Mucosa of descending colon (tissue), 3 donors: ENCODE measurements around the gene WFDC6. TPM values are rescaled to one million over a fixed set of nuclear protein-coding genes. Genes with fewer than 3 reads are reported as not detected.

Source experiments
- ATAC-seq: fragments of 200-7000 bp; cut with Tn5 transposase; one replicate; pipeline ENCODE4 v1.9.1; 2020; ENCODE audit warnings: mild to moderate bottlenecking, moderate library complexity
- DNase-seq, 3 donors: peaks; one replicate each; pipeline ENCODE4 v3.0.0-alpha.2; 2020
- H3K36me3 ChIP-seq: fragments of 200-600 bp; one replicate; pipeline ENCODE4 v1.8.0; 2021; ENCODE audit warnings: low read depth, mild to moderate bottlenecking
- H3K4me1 ChIP-seq: fragments of 200-600 bp; one replicate; pipeline ENCODE4 v1.8.0; 2021; ENCODE audit warnings: low read depth, mild to moderate bottlenecking
- H3K4me3 ChIP-seq: fragments of 200-600 bp; one replicate; pipeline ENCODE4 v1.8.0; 2021; ENCODE audit warnings: mild to moderate bottlenecking
- H3K9me3 ChIP-seq: fragments of 200-600 bp; one replicate; pipeline ENCODE4 v1.8.0; 2021; ENCODE audit warnings: mild to moderate bottlenecking
- intact Hi-C, 2 donors: fragments of 100-400 bp; cut with DNase I in 1 of 2; cut with micrococcal nuclease in 1 of 2; formaldehyde crosslinking; loops; one replicate each; pipeline versions ENCODE4 v1.11.0 to v1.11.1; 2022; cut with DNase I, micrococcal nuclease
- total RNA-seq, 3 donors: library from RNA; stranded (reverse); fragmentation: NEBNext Ultra II Directional in 2 of 3; extraction: Animal tissue kit (Norgen Biotek cat#: 25700) in 2 of 3; gene quantifications; one replicate each; pipeline versions ENCODE4 v1.2.1 to v1.2.4, GENCODE V29; 2021 to 2023
- TF ChIP-seq, protein P1 (sequence below): fragments of 200-600 bp; IDR thresholded peaks from one replicate; pipeline ENCODE4 v1.8.0; 2022; ENCODE audit warnings: antibody characterized with exemption, mild to moderate bottlenecking
- donor health status: DM: no; HTN: no; CAD: no; lungs with moderate emphysema.
- donor health status: DM: no; HTN: no; CAD: no.
- donor health status: DM: no; HTN: yes; CAD: no.

WFDC6 gene
- total RNA-seq, 3 donors from 2014 or later = not detected

DNA sequence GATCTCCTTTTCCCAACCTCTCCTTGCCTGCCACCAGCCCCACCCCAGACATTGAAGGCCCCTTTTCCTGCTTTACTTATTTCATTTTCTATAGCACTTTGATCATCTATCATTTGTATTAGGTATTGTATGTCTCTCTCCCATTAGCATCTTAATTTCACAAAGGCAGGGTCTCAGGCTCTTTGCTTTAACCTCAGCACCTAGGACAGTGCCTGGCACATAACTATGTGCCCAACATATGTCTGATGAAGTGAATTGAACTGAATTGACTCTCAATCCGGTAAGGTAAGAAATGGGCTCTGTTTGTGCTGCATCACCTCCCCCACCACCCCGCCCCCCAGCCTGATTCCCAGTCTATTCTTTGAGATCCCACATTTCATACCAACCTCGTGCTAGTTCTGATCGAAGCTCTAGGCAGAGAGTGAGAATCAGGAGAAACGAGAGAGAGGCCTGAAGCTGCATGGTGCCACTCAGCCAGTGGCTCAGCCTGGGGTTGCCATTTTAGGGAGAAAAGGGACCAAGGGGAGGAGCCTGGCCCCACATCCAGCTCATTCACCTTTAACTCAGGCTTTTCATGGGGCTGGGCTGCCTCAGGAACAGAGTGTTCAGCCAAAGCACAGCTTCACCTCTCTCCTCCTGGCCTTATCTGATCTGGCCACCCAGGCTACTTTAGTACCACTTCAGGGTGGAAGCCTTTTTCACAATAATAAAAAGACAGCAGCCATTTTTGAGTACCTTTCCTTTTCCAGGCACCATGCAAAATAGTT, 24.0 kb downstream of the WFDC6 start, which contains the start of gene SPINT3:
TSS of gene SPINT3 (minus strand) at position 476 of the 767 bp plus-strand sequence. CDS start at position 462, 14 bp downstream.
- no peak for ATAC-seq
- H3K36me3 ChIP-seq = no peaks in the 10 kb centered on the region
- intact Hi-C loops = no loop called here

DNA sequence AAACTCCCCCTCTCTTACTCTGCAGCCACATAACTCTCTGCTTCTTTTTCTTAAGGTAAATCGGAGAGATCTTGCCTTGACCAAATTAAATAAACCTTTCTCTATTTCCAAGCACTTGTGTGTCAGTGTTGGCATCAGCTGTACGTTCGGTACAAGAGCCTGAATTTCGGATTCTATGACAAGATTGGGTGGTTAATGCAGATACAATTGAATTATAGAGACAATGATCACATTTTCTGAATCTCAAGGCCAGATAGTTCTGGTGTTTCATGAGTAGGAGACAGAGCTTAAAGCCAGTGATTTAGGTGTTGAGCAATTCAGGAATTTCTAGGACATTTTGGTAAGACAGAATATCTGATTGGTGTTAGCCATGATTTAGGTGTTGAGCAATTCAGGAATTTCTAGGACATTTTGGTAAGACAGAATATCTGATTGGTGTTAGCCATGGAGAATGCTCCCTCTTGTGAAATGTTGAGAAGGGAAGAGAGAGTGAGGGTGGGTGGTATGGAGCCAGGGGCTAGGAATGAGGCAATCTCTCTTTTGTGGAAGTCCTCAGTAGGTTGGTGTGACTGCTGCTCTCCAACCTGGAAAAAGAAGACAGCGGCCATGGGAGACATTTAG, 28.9 kb downstream of the WFDC6 start:
- no peak overlapping the region for H3K4me3 ChIP-seq
- DNase-seq (no peak), ATAC-seq (no peak)
- no peaks in the 10 kb centered on the region for H3K9me3 ChIP-seq
- H3K4me1 ChIP-seq = no peaks in the 10 kb centered on the region
- TF ChIP-seq, protein P1, sequence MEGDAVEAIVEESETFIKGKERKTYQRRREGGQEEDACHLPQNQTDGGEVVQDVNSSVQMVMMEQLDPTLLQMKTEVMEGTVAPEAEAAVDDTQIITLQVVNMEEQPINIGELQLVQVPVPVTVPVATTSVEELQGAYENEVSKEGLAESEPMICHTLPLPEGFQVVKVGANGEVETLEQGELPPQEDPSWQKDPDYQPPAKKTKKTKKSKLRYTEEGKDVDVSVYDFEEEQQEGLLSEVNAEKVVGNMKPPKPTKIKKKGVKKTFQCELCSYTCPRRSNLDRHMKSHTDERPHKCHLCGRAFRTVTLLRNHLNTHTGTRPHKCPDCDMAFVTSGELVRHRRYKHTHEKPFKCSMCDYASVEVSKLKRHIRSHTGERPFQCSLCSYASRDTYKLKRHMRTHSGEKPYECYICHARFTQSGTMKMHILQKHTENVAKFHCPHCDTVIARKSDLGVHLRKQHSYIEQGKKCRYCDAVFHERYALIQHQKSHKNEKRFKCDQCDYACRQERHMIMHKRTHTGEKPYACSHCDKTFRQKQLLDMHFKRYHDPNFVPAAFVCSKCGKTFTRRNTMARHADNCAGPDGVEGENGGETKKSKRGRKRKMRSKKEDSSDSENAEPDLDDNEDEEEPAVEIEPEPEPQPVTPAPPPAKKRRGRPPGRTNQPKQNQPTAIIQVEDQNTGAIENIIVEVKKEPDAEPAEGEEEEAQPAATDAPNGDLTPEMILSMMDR = no peak
- H3K36me3 ChIP-seq = no peaks in the 10 kb centered on the region
- intact Hi-C loops = no loop called here

More for the DNA sequence above, 24.0 kb downstream of the WFDC6 start, which contains the start of gene SPINT3:
- H3K4me1 ChIP-seq = no peaks in the 10 kb centered on the region
- H3K9me3 ChIP-seq = no peaks in the 10 kb centered on the region
- DNase-seq = no peak
- TF ChIP-seq, protein P1 = no peak
- no peak within 1 kb of the TSS for H3K4me3 ChIP-seq

DNA sequence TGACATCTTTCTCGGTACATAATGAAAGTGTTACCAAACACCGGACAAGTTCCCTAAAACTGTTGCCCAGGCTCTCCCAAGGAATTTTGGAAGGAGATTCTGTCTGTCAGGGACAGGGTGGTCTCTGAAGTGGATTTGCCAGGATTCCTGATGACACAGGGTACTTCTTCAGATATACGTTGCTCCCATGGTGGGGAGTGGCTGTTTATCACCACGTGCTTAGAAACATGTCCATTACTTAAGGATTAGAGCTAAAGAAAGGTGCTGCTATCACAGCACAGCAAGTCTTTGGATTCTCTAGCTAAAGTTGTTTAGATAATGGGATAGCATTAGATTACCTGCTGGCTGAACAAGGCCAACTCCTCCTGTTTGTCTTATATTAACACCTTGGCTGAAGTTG, 30.2 kb downstream of the WFDC6 start:
- H3K4me1 ChIP-seq = no peaks in the 10 kb centered on the region
- ATAC-seq = no peak
- TF ChIP-seq, protein P1 = no peak
- intact Hi-C loops = no loop called here
- H3K36me3 ChIP-seq = no peaks in the 10 kb centered on the region
- no peaks in the 10 kb centered on the region for H3K9me3 ChIP-seq
- no peak for DNase-seq
- H3K4me3 ChIP-seq = no peak overlapping the region

DNA sequence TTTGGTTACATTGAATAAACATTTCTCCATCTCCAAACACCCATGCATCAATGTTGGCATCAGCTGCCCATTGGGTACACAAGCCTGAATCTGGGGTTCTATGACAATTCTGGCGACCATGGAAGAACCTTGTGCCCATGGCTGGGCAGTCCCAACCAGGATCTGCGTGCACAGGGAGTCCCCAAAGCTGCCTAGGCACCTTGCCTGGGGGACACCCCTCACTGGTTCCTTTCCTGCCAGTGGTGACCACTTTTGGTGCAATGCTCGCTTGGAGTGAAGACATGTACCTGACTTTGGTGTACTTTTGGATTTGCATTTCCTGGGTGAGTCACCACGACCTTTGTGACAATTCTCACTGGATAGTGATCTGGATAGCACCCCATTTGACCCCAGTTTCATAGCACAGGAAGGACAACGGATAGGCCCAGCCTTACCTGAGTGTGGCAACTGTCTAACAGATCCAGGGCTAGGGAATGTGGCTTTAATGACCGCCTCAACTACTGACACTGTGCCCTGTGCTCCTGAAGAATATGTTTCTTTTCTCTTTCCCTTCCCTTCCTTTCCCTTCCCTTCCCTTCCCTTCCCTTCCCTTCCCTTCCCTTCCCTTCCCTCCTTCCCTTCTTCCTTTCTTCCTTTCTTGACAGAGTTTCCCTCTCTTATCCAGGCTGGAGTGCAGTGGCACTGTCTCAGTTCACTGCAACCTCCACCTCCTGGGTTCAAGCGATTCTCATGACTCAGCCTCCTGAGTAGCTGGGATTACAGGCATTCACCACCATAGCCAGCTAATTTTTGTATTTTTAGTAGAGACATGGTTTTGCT, 31.0 kb downstream of the WFDC6 start:
- ATAC-seq = peak; percentile 86
- TF ChIP-seq, protein P1 = no peak

DNA sequence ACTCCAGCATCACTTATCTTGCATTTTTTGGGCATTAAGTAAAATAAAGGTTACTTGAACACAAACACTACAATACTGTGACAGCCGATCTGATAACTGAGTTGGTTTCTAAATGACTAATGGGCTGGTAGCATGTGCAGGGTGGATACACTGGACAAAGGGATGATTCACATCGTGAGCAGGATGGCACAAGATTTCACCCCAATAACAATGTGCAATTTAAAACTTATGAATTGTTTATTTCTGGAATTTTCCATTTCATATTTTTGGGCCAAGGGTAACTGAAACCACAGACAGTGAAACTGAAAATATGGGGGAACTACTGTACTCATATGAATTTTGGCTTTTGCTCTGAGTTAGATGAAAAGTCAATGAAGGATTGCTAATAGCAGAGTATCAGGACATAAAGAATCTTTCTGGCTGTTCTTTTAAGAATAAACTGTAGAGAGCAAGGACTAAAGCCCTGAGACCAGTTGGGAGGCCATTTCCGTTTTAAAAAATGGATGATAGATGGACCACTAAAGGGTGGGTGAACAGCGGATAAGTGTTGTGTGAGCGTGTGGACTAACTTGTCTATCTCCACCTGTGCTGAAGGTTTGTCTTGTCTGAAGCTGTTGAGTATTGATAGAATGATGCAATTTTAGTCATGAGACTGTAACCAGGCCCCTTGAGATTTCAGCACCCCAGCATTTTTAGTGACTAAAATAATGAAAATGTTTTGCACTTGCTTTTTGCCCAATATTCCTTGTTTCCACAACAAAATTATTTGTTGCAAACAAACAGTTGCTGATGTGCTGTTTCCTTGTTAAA, 32.1 kb downstream of the WFDC6 start:
- Histone ChIP-seq H3K36me3 (no peaks in the 10 kb centered on the region), H3K4me1 (no peaks in the 10 kb centered on the region), H3K9me3 (no peaks in the 10 kb centered on the region), H3K4me3 (no peak overlapping the region)
- DNase-seq (no peak), ATAC-seq (no peak)
- intact Hi-C loops = no loop called here
- TF ChIP-seq, protein P1 = no peak

More for the DNA sequence above, 31.0 kb downstream of the WFDC6 start:
- Histone ChIP-seq H3K36me3 (no peaks in the 10 kb centered on the region), H3K4me3 (no peak overlapping the region), H3K9me3 (no peaks in the 10 kb centered on the region), H3K4me1 (no peaks in the 10 kb centered on the region)
- intact Hi-C loops = no loop called here
- DNase-seq = no peak
